Testis (tissue), 2 donors: ENCODE data around the gene HPCAL4.

Source experiments
- CTCF ChIP-seq, 3 experiments: fragments of 450-650 bp in 2 of 3; fragments of 200-600 bp in 1 of 3; sonication (generic) in 1 of 3; IDR thresholded peaks; one replicate each; pipeline ENCODE4 v1.5.1; 2016 to 2019; ENCODE audit warnings: antibody characterized with exemption in 3 of 3, mild to moderate bottlenecking in 2 of 3, moderate library complexity in 1 of 3
- POLR2A ChIP-seq: fragments of 450-650 bp; IDR thresholded peaks from one replicate; pipeline ENCODE4 v1.6.1; 2017; ENCODE audit warnings: antibody characterized with exemption, mild to moderate bottlenecking, moderate library complexity

- TF ChIP-seq CTCF (IDR thresholded peaks at IDR 0.05) (no peak), POLR2A (no peak)
These were observed 6.9 kb downstream of the HPCAL4 start for GRCh38 chr1:39684313-39684664.
